Measurements from ENCODE around the gene LPP. TPM values are rescaled to one million over a fixed set of nuclear protein-coding genes. Genes with fewer than 3 reads are reported as not detected.
A peak's percentile ranks its signal among the peaks of the same experiment; 100 is the strongest.

LPP gene
- total RNA-seq, 1 donor from 2014 or later, result 210 TPM

- no peak for DNase-seq (ENCODE audit: low spot score)
These were observed 19.1 kb upstream of the LPP start for GRCh38 chr3:188134856-188135255.

- no peak for DNase-seq (ENCODE audit: low spot score)
These were observed 18.7 kb upstream of the LPP start for GRCh38 chr3:188135271-188135670.

GRCh38 chr3:188137051-188137450 lies 16.9 kb upstream of the LPP start:
- DNase-seq (ENCODE audit: low spot score), result no peak

GRCh38 chr3:188139466-188139865 lies 14.5 kb upstream of the LPP start:
- no peak for DNase-seq (ENCODE audit: low spot score)

GRCh38 chr3:188146219-188146618 lies 7.7 kb upstream of the LPP start:
- no peak for DNase-seq (ENCODE audit: low spot score)

- DNase-seq (ENCODE audit: low spot score), result no peak
These were observed 6.2 kb upstream of the LPP start for GRCh38 chr3:188147782-188148181.

- no peak for DNase-seq (ENCODE audit: low spot score)
These were observed 5.6 kb upstream of the LPP start for GRCh38 chr3:188148318-188148717.

GRCh38 chr3:188149587-188149986 lies 4.4 kb upstream of the LPP start:
- no peak for DNase-seq (ENCODE audit: low spot score)

GRCh38 chr3:188150982-188151381 lies 3.0 kb upstream of the LPP start:
- no peak for DNase-seq (ENCODE audit: low spot score)

- DNase-seq (ENCODE audit: low spot score), result no peak
These were observed 2.5 kb upstream of the LPP start for GRCh38 chr3:188151438-188151837.

- no peak for DNase-seq (ENCODE audit: low spot score)
These were observed 1.1 kb upstream of the LPP start for GRCh38 chr3:188152660-188153436.

GRCh38 chr3:188153437-188154013 lies 432 bp upstream of the LPP start:
- peak; percentile 93 for DNase-seq (ENCODE audit: low spot score)

- no peak for DNase-seq (ENCODE audit: low spot score)
These were observed 1.0 kb downstream of the LPP start for GRCh38 chr3:188154809-188155574.

- DNase-seq (ENCODE audit: low spot score), result no peak
These were observed 2.1 kb downstream of the LPP start for GRCh38 chr3:188156056-188156455.

GRCh38 chr3:188157407-188157806 lies 3.5 kb downstream of the LPP start:
- DNase-seq (ENCODE audit: low spot score), result no peak

GRCh38 chr3:188157971-188158370 lies 4.0 kb downstream of the LPP start:
- DNase-seq (ENCODE audit: low spot score), result no peak

- no peak for DNase-seq (ENCODE audit: low spot score)
These were observed 4.9 kb downstream of the LPP start for GRCh38 chr3:188158731-188159310.

GRCh38 chr3:188160751-188161150 lies 6.8 kb downstream of the LPP start:
- no peak for DNase-seq (ENCODE audit: low spot score)

GRCh38 chr3:188164248-188164687 lies 10.3 kb downstream of the LPP start:
- DNase-seq (ENCODE audit: low spot score), result no peak

GRCh38 chr3:188165596-188165995 lies 11.6 kb downstream of the LPP start:
- no peak for DNase-seq (ENCODE audit: low spot score)

GRCh38 chr3:188166441-188166840 lies 12.5 kb downstream of the LPP start:
- no peak for DNase-seq (ENCODE audit: low spot score)

GRCh38 chr3:188168186-188168585 lies 14.2 kb downstream of the LPP start:
- DNase-seq (ENCODE audit: low spot score), result no peak
